Smooth muscle cell (in vitro differentiated cells): Measurements from ENCODE around the gene STX4. TPM values are rescaled to one million over a fixed set of nuclear protein-coding genes. Genes with fewer than 3 reads are reported as not detected.

Source experiments
- DNase-seq: peaks from one replicate; lab custom pipeline; 2025; ENCODE audit not compliant: unreplicated experiment; lab: John Stamatoyannopoulos, UW
- H2AFZ ChIP-seq: fragments of 200-600 bp; sonication (generic); 2 replicates; pipeline ENCODE4 v1.6.0; 2016; ENCODE audit warnings: antibody characterized with exemption, low read depth, mild to moderate bottlenecking
- H3F3A ChIP-seq: fragments of 200-600 bp; sonication (generic); 2 replicates; pipeline ENCODE4 v1.6.0; 2017; ENCODE audit warnings: antibody characterized with exemption, low read depth
- H3K27ac ChIP-seq: fragments of 200-600 bp; sonication (generic); 2 replicates; pipeline ENCODE4 v1.5.1; 2016; ENCODE audit warnings: low read depth, mild to moderate bottlenecking
- H3K27me3 ChIP-seq: fragments of 200-600 bp; sonication (generic); 2 replicates; pipeline ENCODE4 v1.6.1; 2016; ENCODE audit warnings: low read depth, mild to moderate bottlenecking
- H3K36me3 ChIP-seq: fragments of 200-600 bp; sonication (generic); 2 replicates; pipeline ENCODE4 v1.5.1; 2016; ENCODE audit warnings: low read depth
- H3K4me1 ChIP-seq: fragments of 200-600 bp; sonication (generic); 2 replicates; pipeline ENCODE4 v1.5.1; 2016; ENCODE audit warnings: low read depth
- H3K4me2 ChIP-seq: fragments of 200-600 bp; sonication (generic); 2 replicates; pipeline ENCODE4 v1.6.0; 2016; ENCODE audit warnings: mild to moderate bottlenecking
- H3K4me3 ChIP-seq: fragments of 200-600 bp; sonication (generic); 2 replicates; pipeline ENCODE4 v1.5.1; 2016; ENCODE audit warnings: mild to moderate bottlenecking
- H3K79me2 ChIP-seq: fragments of 200-600 bp; sonication (generic); 2 replicates; pipeline ENCODE4 v1.6.0; 2016; ENCODE audit warnings: low read depth, mild to moderate bottlenecking
- H3K9ac ChIP-seq: fragments of 200-600 bp; sonication (generic); 2 replicates; pipeline ENCODE4 v1.6.0; 2016; ENCODE audit warnings: low read depth
- H3K9me3 ChIP-seq: fragments of 200-600 bp; sonication (generic); replicated peaks from 2 replicates; pipeline ENCODE4 v1.5.1; 2016; ENCODE audit warnings: low read depth
- H4K20me1 ChIP-seq: fragments of 200-600 bp; sonication (generic); 2 replicates; pipeline ENCODE4 v1.6.0; 2016; ENCODE audit warnings: low read depth
- WGBS: methylation state at CpG from one replicate; pipeline ENCODE4 v1.1.7; 2016; ENCODE audit warnings: low lambda C conversion rate; 5-methylcytosine and 5-hydroxymethylcytosine counted together
- polyA plus RNA-seq: library from polyadenylated mRNA; unstranded; fragments of >200 nt; fragmentation: Nextera tagmentation; extraction: Ambion mirVana; gene quantifications from 2 replicates; pipeline ENCODE4 v1.2.1, GENCODE V29; 2016
- total RNA-seq: library from RNA; depleted of rRNA; stranded (reverse); fragments of >200 nt; gene quantifications from 2 replicates; pipeline ENCODE4 v1.2.3, GENCODE V29; 2014
- TF ChIP-seq, protein P1 (sequence below): fragments of 200-600 bp; sonication (generic); IDR thresholded peaks from 2 replicates; pipeline ENCODE4 v1.5.1; 2017; ENCODE audit warnings: borderline replicate concordance, mild to moderate bottlenecking, antibody characterized with exemption; ENCODE audit not compliant: insufficient read depth, poor library complexity, severe bottlenecking

Gene STX4
- total and polyA plus RNA-seq, 2 experiments from 2014 or later: 23.1 to 50.6 TPM

DNA sequence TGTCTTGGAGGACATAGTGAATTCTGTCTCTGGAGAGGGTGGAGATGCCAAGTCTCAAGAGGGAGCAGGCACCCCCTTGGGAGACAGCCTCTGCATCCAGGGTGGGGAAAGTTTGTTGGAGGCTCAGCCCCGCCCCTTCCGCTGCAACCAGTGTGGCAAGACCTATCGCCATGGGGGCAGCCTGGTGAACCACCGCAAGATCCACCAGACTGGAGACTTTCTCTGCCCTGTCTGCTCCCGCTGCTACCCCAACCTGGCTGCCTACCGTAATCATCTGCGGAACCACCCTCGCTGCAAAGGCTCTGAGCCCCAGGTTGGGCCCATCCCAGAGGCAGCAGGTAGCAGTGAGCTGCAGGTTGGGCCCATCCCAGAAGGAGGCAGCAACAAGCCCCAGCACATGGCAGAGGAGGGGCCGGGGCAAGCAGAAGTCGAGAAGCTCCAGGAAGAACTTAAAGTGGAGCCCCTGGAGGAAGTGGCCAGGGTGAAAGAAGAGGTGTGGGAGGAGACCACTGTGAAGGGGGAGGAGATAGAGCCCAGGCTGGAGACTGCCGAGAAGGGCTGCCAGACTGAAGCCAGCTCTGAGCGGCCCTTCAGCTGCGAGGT is 46.1 kb downstream of the STX4 start:
- DNase-seq: no peak
- H2AFZ ChIP-seq: no peak overlapping the region
- H3K27me3 ChIP-seq: no peaks in the 10 kb centered on the region
- peaks cover 36% of the 10 kb centered on the region for H3K79me2 ChIP-seq
- 93% methylated on average over 12 of the region's 13 CpGs for WGBS
- peaks cover 29% of the 10 kb centered on the region for H4K20me1 ChIP-seq
- H3F3A ChIP-seq: no peaks in the 10 kb centered on the region
- H3K36me3 ChIP-seq: no peaks in the 10 kb centered on the region
- TF ChIP-seq, protein P1, sequence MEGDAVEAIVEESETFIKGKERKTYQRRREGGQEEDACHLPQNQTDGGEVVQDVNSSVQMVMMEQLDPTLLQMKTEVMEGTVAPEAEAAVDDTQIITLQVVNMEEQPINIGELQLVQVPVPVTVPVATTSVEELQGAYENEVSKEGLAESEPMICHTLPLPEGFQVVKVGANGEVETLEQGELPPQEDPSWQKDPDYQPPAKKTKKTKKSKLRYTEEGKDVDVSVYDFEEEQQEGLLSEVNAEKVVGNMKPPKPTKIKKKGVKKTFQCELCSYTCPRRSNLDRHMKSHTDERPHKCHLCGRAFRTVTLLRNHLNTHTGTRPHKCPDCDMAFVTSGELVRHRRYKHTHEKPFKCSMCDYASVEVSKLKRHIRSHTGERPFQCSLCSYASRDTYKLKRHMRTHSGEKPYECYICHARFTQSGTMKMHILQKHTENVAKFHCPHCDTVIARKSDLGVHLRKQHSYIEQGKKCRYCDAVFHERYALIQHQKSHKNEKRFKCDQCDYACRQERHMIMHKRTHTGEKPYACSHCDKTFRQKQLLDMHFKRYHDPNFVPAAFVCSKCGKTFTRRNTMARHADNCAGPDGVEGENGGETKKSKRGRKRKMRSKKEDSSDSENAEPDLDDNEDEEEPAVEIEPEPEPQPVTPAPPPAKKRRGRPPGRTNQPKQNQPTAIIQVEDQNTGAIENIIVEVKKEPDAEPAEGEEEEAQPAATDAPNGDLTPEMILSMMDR: no peak
- H3K4me3 ChIP-seq: no peak overlapping the region
- H3K4me1 ChIP-seq: peaks cover 6% of the 10 kb centered on the region
- H3K9ac ChIP-seq: no peak overlapping the region
- no peaks in the 10 kb centered on the region for H3K9me3 ChIP-seq
- no peak overlapping the region for H3K4me2 ChIP-seq
- no peak overlapping the region for H3K27ac ChIP-seq

DNA sequence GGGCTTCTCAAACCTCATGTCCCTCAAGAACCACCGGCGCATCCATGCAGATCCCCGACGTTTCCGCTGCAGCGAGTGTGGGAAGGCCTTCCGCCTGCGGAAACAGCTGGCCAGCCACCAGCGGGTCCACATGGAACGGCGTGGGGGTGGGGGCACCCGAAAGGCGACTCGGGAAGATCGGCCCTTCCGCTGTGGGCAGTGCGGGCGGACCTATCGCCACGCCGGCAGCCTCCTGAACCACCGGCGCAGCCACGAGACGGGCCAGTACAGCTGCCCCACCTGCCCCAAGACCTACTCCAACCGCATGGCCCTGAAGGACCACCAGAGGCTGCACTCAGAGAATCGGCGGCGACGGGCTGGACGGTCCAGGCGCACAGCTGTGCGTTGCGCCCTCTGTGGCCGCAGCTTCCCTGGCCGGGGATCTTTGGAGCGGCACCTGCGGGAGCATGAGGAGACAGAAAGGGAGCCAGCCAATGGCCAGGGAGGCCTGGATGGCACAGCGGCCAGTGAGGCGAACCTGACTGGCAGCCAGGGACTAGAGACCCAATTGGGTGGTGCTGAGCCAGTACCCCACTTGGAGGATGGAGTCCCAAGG is 46.8 kb downstream of the STX4 start:
- peaks cover 3% of the 10 kb centered on the region for H3K4me1 ChIP-seq
- no peaks in the 10 kb centered on the region for H3K9me3 ChIP-seq
- H3K27ac ChIP-seq: no peak overlapping the region
- H3K27me3 ChIP-seq: no peaks in the 10 kb centered on the region
- H3K9ac ChIP-seq: no peak overlapping the region
- H2AFZ ChIP-seq: no peak overlapping the region
- peaks cover 29% of the 10 kb centered on the region for H3K79me2 ChIP-seq
- H4K20me1 ChIP-seq: peaks cover 29% of the 10 kb centered on the region
- no peak overlapping the region for H3K4me2 ChIP-seq
- H3F3A ChIP-seq: no peaks in the 10 kb centered on the region
- H3K4me3 ChIP-seq: no peak overlapping the region
- H3K36me3 ChIP-seq: no peaks in the 10 kb centered on the region
- DNase-seq: no peak
- WGBS: 97% methylated on average over 40 of the region's 40 CpGs
- TF ChIP-seq, protein P1: no peak

DNA sequence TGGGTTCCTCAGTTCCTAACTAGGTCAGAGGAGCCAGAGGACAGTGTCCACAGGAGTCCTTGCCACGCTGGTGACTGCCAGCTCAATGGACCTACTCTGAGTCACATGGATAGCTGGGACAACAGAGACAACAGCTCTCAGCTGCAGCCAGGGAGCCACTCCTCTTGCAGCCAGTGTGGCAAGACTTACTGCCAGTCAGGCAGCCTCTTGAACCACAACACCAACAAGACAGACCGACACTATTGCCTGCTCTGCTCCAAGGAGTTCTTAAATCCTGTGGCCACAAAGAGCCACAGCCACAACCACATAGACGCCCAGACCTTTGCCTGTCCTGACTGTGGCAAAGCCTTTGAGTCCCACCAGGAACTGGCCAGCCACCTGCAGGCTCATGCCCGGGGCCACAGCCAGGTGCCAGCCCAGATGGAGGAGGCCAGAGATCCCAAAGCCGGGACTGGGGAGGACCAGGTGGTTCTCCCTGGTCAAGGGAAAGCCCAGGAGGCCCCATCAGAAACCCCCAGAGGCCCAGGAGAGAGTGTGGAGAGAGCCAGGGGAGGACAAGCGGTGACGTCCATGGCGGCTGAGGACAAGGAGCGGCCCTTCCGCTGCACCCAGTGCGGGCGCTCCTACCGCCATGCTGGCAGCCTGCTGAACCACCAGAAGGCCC is 47.5 kb downstream of the STX4 start:
- Histone ChIP-seq H2AFZ (no peak overlapping the region), H3K9me3 (no peaks in the 10 kb centered on the region), H3K27me3 (no peaks in the 10 kb centered on the region), H3F3A (no peaks in the 10 kb centered on the region), H3K4me2 (no peak overlapping the region), H3K9ac (no peak overlapping the region), H3K4me1 (no peaks in the 10 kb centered on the region), H3K4me3 (no peak overlapping the region), H3K79me2 (peaks cover 21% of the 10 kb centered on the region), H4K20me1 (peaks cover 29% of the 10 kb centered on the region), H3K27ac (no peak overlapping the region), H3K36me3 (no peaks in the 10 kb centered on the region)
- TF ChIP-seq, protein P1: no peak
- DNase-seq: no peak
- 99% methylated on average over 13 of the region's 13 CpGs for WGBS
